Vagina (tissue), 2 donors: Measurements from ENCODE around the gene ABCA7.

Source experiments
- POLR2A ChIP-seq, 2 donors: fragments of 450-650 bp; IDR thresholded peaks; one replicate each; pipeline ENCODE4 v1.6.1; 2017; ENCODE audit warnings: antibody characterized with exemption in 2 of 2, mild to moderate bottlenecking in 2 of 2, moderate library complexity in 2 of 2
- TF ChIP-seq, protein P1 (sequence below), 3 experiments: fragments of 450-650 bp in 2 of 3; fragments of 200-600 bp in 1 of 3; sonication (generic) in 1 of 3; IDR thresholded peaks; one replicate each; pipeline ENCODE4 v1.5.1; 2017 to 2019; ENCODE audit warnings: antibody characterized with exemption in 3 of 3, mild to moderate bottlenecking in 2 of 3, moderate library complexity in 2 of 3

DNA sequence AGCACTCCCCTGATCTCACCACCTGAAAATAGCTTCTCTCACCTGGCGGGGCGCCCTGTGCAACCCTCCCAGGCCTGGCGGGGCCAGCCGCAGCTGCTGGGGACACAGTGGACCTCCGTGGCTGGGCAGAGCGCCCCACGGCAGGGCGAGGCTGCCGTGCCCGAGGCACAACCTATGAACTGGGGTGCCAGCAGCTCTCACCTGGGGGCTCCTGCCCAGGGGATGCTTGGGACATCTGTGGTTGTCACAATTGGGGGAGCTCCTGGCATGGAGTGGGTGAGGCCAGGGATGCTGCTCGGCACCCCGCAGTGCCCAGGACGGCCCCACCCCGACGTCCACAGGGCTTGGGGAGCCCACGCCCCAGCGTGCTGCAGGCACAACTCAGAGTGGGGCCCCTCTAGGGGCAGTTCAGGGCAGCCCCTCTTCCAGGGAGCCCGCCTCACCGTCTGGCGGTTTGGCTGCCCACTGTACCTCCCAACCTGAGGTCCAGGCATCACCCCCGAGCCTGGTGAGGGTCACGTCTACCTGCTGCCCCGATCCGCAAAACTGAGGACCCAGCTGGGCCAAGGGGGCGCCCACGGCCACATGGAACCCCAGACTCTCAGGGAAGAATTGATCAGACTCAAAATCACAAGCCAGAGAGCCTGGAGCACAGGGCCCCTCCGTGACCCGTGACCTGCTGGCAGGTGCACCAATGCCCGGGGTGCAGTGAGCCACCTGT lies 24.7 kb upstream of the ABCA7 start:
- TF ChIP-seq, protein P1, sequence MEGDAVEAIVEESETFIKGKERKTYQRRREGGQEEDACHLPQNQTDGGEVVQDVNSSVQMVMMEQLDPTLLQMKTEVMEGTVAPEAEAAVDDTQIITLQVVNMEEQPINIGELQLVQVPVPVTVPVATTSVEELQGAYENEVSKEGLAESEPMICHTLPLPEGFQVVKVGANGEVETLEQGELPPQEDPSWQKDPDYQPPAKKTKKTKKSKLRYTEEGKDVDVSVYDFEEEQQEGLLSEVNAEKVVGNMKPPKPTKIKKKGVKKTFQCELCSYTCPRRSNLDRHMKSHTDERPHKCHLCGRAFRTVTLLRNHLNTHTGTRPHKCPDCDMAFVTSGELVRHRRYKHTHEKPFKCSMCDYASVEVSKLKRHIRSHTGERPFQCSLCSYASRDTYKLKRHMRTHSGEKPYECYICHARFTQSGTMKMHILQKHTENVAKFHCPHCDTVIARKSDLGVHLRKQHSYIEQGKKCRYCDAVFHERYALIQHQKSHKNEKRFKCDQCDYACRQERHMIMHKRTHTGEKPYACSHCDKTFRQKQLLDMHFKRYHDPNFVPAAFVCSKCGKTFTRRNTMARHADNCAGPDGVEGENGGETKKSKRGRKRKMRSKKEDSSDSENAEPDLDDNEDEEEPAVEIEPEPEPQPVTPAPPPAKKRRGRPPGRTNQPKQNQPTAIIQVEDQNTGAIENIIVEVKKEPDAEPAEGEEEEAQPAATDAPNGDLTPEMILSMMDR (IDR thresholded peaks at IDR 0.05), result no peak
- TF ChIP-seq POLR2A (IDR thresholded peaks at IDR 0.05), result no peak
